Psoas muscle (tissue), 8 donors: ENCODE data around the gene ETS1. TPM values are rescaled to one million over a fixed set of nuclear protein-coding genes. Genes with fewer than 3 reads are reported as not detected.
A peak's percentile ranks its signal among the peaks of the same experiment; 100 is the strongest.

Experiments
- ATAC-seq, 4 donors: fragments of 200-7000 bp; cut with Tn5 transposase; one replicate each; pipeline ENCODE4 v1.9.1; 2020; ENCODE audit warnings: moderate library complexity in 3 of 4, mild to moderate bottlenecking in 2 of 4
- DNase-seq, 2 donors: peaks; one replicate each; pipeline ENCODE4 v3.0.0-alpha.2; 2020
- H3K27ac ChIP-seq: fragments of 200-600 bp; one replicate; pipeline ENCODE4 v1.8.0; 2022
- H3K27me3 ChIP-seq, 3 donors: fragments of 200-600 bp in 1 of 3; one replicate each; pipeline versions ENCODE4 v1.6.1 to v1.8.0; 2013 to 2022; ENCODE audit warnings: low read length in 2 of 3, mild to moderate bottlenecking in 2 of 3, moderate library complexity in 1 of 3; ENCODE audit not compliant: insufficient read depth in 3 of 3
- H3K36me3 ChIP-seq, 2 donors: fragments of 200-600 bp in 1 of 2; one replicate each; pipeline versions ENCODE4 v1.6.1 to v1.8.0; 2013 to 2022; ENCODE audit warnings: low read depth in 1 of 2, mild to moderate bottlenecking in 1 of 2, moderate library complexity in 1 of 2; ENCODE audit not compliant: insufficient read depth in 1 of 2
- H3K4me1 ChIP-seq: fragments of 200-600 bp; one replicate; pipeline ENCODE4 v1.8.0; 2022
- H3K4me3 ChIP-seq: fragments of 200-600 bp; one replicate; pipeline ENCODE4 v1.8.0; 2022; ENCODE audit warnings: mild to moderate bottlenecking
- H3K9me3 ChIP-seq: fragments of 200-600 bp; one replicate; pipeline ENCODE4 v1.8.0; 2022
- WGBS, 3 donors: extraction: QIAGEN DNeasy Blood & Tissue Kit; methylation state at CpG; one replicate each; pipeline versions ENCODE4 v1.1.6 to v1.1.7; 2013; 5-methylcytosine and 5-hydroxymethylcytosine counted together
- intact Hi-C, 2 donors: fragments of 100-400 bp; cut with DNase I; formaldehyde crosslinking; loops; one replicate each; pipeline versions ENCODE4 v1.11.0 to v1.14.2; 2022
- polyA plus RNA-seq, 3 donors: library from polyadenylated mRNA; stranded (reverse); fragments of 200-250 nt; gene quantifications; one replicate each; pipeline ENCODE4 v1.2.3, GENCODE V29; 2013
- total RNA-seq, 4 donors: library from RNA; stranded (reverse); fragmentation: NEBNext Ultra II Directional in 2 of 4; extraction: Animal tissue kit (Norgen Biotek cat#: 25700) in 2 of 4; gene quantifications; one replicate each; pipeline versions ENCODE4 v1.2.1 to v1.2.4, GENCODE V29; 2021 to 2023
- TF ChIP-seq, protein P1 (sequence below): fragments of 200-600 bp; IDR thresholded peaks from one replicate; pipeline ENCODE4 v1.8.0; 2022; ENCODE audit warnings: antibody characterized with exemption
- donor health status: healthy with polysubstance abuse.
- donor health status: DM: no; HTN: no; CAD: no; lungs with moderate emphysema.
- donor health status: Bipolar disorder and iron deficiency.
- donor health status: healthy.
- donor health status: DM: yes; HTN: yes; CAD: no.
- donor health status: DM: no; HTN: no; CAD: no.
- donor health status: DM: no; HTN: no; CAD: no.
- donor health status: DM: yes; HTN: yes; CAD: no.

ETS1 gene
- total and polyA plus RNA-seq, 7 donors: 8.5 to 32.4 (median 19.3) TPM

DNA sequence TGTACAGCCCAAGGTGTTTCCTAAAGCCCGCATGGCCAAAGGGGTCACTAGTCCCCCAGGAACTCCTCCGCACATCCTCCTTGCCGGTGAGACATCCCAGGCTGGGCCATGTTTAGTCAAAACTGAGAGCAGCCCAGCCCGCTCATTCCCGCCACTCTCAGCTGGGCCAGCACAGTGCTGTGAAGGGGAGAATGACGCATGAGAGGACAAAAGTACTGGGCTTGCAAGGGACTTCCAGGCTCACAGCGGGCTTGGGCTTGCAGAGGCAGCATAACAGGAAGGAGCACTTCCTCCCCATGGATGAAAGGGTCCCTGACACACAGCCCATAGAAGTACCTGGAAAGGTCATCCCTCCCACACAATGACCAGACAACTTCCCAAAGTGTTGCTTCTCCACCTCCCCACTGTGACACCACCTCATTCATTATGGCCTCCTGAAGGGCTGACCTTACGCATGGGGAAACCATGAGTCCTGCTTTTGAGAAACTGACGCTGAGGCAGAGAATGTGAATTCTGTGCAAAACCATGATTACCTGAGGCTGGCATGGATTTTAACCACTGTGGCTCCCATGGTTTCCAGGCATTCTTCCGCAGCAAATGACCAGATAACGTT lies 19.1 kb downstream of the ETS1 start:
- 75 to 81% (median 78%) methylated on average over 11 of the region's 11 CpGs for WGBS, 3 donors
- intact Hi-C loops: no loop called here
- DNase-seq (peak in 1 of 2 donors; percentile 27), ATAC-seq (peak in 3 of 4 donors; percentile 27 to 59 (median 44))
- Histone ChIP-seq H3K9me3 (no peaks in the 10 kb centered on the region), H3K36me3 (no peaks in the 10 kb centered on the region), H3K27me3 (no peaks in the 10 kb centered on the region), H3K27ac (peak overlapping the region; percentile 30), H3K4me1 (no peaks in the 10 kb centered on the region), H3K4me3 (no peak overlapping the region)
- TF ChIP-seq, protein P1, sequence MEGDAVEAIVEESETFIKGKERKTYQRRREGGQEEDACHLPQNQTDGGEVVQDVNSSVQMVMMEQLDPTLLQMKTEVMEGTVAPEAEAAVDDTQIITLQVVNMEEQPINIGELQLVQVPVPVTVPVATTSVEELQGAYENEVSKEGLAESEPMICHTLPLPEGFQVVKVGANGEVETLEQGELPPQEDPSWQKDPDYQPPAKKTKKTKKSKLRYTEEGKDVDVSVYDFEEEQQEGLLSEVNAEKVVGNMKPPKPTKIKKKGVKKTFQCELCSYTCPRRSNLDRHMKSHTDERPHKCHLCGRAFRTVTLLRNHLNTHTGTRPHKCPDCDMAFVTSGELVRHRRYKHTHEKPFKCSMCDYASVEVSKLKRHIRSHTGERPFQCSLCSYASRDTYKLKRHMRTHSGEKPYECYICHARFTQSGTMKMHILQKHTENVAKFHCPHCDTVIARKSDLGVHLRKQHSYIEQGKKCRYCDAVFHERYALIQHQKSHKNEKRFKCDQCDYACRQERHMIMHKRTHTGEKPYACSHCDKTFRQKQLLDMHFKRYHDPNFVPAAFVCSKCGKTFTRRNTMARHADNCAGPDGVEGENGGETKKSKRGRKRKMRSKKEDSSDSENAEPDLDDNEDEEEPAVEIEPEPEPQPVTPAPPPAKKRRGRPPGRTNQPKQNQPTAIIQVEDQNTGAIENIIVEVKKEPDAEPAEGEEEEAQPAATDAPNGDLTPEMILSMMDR: no peak

DNA sequence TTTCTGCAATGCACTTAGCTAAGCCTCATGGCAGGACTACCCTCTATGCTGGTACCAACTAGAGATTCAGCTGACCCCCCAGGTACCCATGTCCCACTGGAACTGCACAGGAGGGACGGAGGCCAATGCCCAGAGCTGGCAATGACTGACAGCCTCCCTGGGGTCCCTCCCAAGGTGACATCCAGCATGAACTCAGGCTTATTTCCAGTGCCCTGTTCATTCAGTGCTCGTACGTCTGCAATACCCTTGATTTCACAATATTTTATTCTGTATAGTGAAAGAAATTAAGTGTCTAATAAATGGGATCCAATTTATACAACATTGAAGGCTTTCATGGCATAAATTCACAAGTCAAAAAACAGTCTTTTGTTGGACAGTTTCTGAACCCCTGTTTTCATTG lies 20.2 kb downstream of the ETS1 start:
- intact Hi-C loops: no loop called here
- Histone ChIP-seq H3K27ac (no peak overlapping the region), H3K27me3 (no peaks in the 10 kb centered on the region), H3K36me3 (no peaks in the 10 kb centered on the region), H3K4me1 (no peaks in the 10 kb centered on the region), H3K9me3 (no peaks in the 10 kb centered on the region), H3K4me3 (no peak overlapping the region)
- no peak for ATAC-seq
- no peak for DNase-seq
- TF ChIP-seq, protein P1: no peak
- WGBS, 3 donors: 83 to 89% (median 88%) methylated on average over 3 of the region's 3 CpGs

DNA sequence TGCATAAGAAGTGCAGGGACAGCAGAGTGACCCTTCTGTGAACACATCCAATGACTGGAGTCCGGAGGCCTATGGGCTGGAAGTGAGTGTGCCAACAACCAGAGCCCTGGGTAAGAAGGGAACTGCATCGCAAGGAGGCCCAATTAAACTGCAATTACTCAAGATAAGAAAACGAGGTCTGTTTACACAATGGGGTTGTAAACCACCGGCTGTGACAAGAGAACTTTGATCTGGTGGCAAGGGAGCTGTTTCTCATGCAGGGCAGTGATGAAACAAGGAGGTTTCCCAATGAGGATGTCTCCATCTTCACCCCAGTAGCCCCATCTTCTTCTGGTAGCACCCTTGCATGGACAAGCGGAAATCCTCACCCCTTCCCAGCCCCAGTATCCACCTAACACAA lies 21.5 kb downstream of the ETS1 start:
- H3K27me3 ChIP-seq: no peaks in the 10 kb centered on the region
- WGBS, 3 donors: 56 to 73% (median 62%) methylated on average over 5 of the region's 5 CpGs
- TF ChIP-seq, protein P1: no peak
- H3K9me3 ChIP-seq: no peaks in the 10 kb centered on the region
- H3K27ac ChIP-seq: no peak overlapping the region
- DNase-seq: no peak
- intact Hi-C loops: no loop called here
- ATAC-seq: no peak
- no peak overlapping the region for H3K4me3 ChIP-seq
- H3K4me1 ChIP-seq: no peaks in the 10 kb centered on the region
- no peaks in the 10 kb centered on the region for H3K36me3 ChIP-seq

DNA sequence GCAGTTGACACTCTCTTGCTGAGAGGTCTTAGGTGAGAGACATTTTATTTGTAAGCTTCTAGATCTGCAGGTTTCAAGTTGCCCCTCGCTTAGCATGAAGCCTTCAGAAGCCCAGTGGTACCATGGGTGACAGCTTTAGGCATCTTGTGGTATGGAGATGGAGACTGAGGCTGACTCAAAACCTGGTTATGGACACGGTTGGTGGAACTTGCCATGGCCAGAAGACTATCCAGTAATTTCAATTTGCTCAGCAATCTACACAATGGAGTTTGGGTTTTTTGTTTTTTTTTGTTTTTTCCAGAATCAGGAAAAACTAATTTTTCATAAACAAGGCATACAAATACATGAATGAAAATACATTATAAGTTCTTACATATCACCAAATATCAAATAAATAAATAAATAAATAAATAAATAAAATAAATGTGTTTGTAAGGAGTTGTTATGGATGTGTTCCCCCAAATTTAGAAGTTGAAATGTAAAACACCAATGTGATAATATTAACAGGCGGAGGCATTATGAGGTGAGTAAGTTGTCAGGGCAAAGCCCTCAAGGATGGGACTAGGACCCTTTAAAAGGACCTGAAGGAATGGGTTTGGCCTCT lies 22.6 kb downstream of the ETS1 start:
- H3K36me3 ChIP-seq: no peaks in the 10 kb centered on the region
- H3K27me3 ChIP-seq: no peaks in the 10 kb centered on the region
- no peak overlapping the region for H3K4me3 ChIP-seq
- no peaks in the 10 kb centered on the region for H3K9me3 ChIP-seq
- no peaks in the 10 kb centered on the region for H3K4me1 ChIP-seq
- 89 to 94% (median 92%) methylated on average over 3 of the region's 3 CpGs for WGBS, 3 donors
- intact Hi-C loops: no loop called here
- DNase-seq (no peak), ATAC-seq (no peak)
- TF ChIP-seq, protein P1: no peak
- H3K27ac ChIP-seq: no peak overlapping the region
